Measurements from ENCODE around the gene RUFY3.

DNA sequence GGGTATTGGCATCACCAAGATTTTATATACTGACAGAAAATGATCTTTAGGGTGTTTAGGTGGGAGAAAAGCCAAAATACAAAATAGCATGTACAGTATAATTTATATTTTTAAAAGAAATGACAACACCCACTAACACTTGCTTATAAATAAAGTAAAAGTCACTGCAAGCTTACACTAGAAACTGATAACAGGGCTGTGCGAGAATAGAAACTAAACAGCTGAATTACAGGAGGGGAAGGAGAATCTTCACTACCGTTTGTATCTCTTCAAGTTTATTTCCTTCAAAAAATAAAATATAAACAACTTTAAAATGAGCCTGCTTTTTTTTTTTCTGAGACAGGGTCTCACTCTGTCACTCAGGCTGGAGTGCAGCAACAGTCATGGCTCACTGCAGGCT, 95.1 kb downstream of the RUFY3 start:
- TF ChIP-seq KLF10 (tag by site-specific recombination; IDR thresholded peaks at IDR 0.05) (no peak), CTCF (tag by site-specific recombination; IDR thresholded peaks at IDR 0.05) (no peak), ZNF174 (tag by site-specific recombination; IDR thresholded peaks at IDR 0.05) (no peak), ZBTB21 (tag by site-specific recombination; IDR thresholded peaks at IDR 0.05) (no peak), ZNF776 (tag by site-specific recombination; IDR thresholded peaks at IDR 0.05; ENCODE audit: borderline replicate concordance) (no peak), ZNF274 (IDR thresholded peaks at IDR 0.05; ENCODE audit: low read length) (no peak), ZNF274 (tag by site-specific recombination; IDR thresholded peaks at IDR 0.05; ENCODE audit: borderline replicate concordance) (no peak)
- TF ChIP-seq, protein P1, sequence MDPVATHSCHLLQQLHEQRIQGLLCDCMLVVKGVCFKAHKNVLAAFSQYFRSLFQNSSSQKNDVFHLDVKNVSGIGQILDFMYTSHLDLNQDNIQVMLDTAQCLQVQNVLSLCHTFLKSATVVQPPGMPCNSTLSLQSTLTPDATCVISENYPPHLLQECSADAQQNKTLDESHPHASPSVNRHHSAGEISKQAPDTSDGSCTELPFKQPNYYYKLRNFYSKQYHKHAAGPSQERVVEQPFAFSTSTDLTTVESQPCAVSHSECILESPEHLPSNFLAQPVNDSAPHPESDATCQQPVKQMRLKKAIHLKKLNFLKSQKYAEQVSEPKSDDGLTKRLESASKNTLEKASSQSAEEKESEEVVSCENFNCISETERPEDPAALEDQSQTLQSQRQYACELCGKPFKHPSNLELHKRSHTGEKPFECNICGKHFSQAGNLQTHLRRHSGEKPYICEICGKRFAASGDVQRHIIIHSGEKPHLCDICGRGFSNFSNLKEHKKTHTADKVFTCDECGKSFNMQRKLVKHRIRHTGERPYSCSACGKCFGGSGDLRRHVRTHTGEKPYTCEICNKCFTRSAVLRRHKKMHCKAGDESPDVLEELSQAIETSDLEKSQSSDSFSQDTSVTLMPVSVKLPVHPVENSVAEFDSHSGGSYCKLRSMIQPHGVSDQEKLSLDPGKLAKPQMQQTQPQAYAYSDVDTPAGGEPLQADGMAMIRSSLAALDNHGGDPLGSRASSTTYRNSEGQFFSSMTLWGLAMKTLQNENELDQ (tag by site-specific recombination; IDR thresholded peaks at IDR 0.05; ENCODE audit: low read depth): no peak
- TF ChIP-seq, protein P2, sequence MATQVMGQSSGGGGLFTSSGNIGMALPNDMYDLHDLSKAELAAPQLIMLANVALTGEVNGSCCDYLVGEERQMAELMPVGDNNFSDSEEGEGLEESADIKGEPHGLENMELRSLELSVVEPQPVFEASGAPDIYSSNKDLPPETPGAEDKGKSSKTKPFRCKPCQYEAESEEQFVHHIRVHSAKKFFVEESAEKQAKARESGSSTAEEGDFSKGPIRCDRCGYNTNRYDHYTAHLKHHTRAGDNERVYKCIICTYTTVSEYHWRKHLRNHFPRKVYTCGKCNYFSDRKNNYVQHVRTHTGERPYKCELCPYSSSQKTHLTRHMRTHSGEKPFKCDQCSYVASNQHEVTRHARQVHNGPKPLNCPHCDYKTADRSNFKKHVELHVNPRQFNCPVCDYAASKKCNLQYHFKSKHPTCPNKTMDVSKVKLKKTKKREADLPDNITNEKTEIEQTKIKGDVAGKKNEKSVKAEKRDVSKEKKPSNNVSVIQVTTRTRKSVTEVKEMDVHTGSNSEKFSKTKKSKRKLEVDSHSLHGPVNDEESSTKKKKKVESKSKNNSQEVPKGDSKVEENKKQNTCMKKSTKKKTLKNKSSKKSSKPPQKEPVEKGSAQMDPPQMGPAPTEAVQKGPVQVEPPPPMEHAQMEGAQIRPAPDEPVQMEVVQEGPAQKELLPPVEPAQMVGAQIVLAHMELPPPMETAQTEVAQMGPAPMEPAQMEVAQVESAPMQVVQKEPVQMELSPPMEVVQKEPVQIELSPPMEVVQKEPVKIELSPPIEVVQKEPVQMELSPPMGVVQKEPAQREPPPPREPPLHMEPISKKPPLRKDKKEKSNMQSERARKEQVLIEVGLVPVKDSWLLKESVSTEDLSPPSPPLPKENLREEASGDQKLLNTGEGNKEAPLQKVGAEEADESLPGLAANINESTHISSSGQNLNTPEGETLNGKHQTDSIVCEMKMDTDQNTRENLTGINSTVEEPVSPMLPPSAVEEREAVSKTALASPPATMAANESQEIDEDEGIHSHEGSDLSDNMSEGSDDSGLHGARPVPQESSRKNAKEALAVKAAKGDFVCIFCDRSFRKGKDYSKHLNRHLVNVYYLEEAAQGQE (tag by site-specific recombination; IDR thresholded peaks at IDR 0.05): no peak
